DOHH2 (cell line): ENCODE measurements around the gene POLA1.

ENCODE experiments used
- EZH2phosphoT487 ChIP-seq: fragments of 200-600 bp; sonication (generic); IDR thresholded peaks from 2 replicates; pipeline ENCODE4 v1.6.1; 2017; ENCODE audit warnings: borderline replicate concordance, mild to moderate bottlenecking, antibody characterized with exemption, low read length, moderate library complexity, mixed read lengths
- TF ChIP-seq, protein P1 (sequence below): fragments of 200-600 bp; sonication (generic); IDR thresholded peaks from one replicate; pipeline ENCODE4 v1.5.1; 2014; ENCODE audit warnings: antibody characterized with exemption, mild to moderate bottlenecking, low read depth, low read length; ENCODE audit not compliant: poor library complexity, severe bottlenecking

GRCh38 chrX:24720036-24720435 is 26.3 kb downstream of the POLA1 start:
- TF ChIP-seq, protein P1, sequence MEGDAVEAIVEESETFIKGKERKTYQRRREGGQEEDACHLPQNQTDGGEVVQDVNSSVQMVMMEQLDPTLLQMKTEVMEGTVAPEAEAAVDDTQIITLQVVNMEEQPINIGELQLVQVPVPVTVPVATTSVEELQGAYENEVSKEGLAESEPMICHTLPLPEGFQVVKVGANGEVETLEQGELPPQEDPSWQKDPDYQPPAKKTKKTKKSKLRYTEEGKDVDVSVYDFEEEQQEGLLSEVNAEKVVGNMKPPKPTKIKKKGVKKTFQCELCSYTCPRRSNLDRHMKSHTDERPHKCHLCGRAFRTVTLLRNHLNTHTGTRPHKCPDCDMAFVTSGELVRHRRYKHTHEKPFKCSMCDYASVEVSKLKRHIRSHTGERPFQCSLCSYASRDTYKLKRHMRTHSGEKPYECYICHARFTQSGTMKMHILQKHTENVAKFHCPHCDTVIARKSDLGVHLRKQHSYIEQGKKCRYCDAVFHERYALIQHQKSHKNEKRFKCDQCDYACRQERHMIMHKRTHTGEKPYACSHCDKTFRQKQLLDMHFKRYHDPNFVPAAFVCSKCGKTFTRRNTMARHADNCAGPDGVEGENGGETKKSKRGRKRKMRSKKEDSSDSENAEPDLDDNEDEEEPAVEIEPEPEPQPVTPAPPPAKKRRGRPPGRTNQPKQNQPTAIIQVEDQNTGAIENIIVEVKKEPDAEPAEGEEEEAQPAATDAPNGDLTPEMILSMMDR: no peak
- no peak for TF ChIP-seq EZH2phosphoT487
